GM12875 (cell line): ENCODE measurements around the gene SYNDIG1.

Experiments
- H3K4me3 ChIP-seq: one replicate; pipeline ENCODE4 v1.5.1; 2011; ENCODE audit warnings: low read depth, low read length, control low read depth
- TF ChIP-seq, protein P1 (sequence below): IDR thresholded peaks from 2 replicates; pipeline ENCODE4 v1.5.1; 2011; ENCODE audit warnings: low read depth, mild to moderate bottlenecking, control low read depth, inconsistent platforms, low read length, moderate library complexity, borderline replicate concordance; ENCODE audit not compliant: insufficient read depth

The SYNDIG1 gene

DNA sequence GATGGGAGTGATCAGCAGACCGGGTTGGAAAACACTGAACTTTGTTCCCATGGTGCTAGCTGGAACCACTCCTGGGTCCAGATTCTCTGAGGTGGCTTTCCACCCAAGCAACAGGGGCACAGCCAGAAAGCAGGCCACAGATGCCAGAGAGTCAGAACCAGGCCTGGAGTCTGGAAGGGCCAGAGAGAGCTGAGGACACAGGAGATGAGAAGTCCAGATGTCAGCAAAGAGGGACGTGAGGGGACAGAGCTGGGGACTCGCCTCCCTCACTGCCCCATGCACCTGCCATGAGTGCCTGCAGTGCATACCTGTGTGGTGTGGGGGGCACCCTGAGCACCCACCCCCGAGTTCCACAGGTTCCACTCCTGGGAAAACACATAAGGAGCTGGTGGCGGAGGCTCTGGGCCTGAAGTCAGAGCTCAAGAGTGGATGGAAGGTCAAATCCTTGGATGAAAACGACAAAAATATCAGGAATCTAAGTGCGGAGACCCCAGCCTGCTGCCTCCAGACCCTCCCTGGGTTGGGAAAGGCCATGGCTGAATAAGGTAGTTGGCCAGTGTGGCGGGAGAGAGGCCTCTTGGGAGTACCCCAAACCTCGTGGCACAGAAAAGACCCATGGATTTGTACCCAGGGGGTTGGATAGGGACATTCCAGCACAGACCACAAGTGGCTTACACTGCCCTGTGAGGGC lies 224.2 kb downstream of the SYNDIG1 start:
- TF ChIP-seq, protein P1, sequence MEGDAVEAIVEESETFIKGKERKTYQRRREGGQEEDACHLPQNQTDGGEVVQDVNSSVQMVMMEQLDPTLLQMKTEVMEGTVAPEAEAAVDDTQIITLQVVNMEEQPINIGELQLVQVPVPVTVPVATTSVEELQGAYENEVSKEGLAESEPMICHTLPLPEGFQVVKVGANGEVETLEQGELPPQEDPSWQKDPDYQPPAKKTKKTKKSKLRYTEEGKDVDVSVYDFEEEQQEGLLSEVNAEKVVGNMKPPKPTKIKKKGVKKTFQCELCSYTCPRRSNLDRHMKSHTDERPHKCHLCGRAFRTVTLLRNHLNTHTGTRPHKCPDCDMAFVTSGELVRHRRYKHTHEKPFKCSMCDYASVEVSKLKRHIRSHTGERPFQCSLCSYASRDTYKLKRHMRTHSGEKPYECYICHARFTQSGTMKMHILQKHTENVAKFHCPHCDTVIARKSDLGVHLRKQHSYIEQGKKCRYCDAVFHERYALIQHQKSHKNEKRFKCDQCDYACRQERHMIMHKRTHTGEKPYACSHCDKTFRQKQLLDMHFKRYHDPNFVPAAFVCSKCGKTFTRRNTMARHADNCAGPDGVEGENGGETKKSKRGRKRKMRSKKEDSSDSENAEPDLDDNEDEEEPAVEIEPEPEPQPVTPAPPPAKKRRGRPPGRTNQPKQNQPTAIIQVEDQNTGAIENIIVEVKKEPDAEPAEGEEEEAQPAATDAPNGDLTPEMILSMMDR = no peak
- no peak overlapping the region for H3K4me3 ChIP-seq

DNA sequence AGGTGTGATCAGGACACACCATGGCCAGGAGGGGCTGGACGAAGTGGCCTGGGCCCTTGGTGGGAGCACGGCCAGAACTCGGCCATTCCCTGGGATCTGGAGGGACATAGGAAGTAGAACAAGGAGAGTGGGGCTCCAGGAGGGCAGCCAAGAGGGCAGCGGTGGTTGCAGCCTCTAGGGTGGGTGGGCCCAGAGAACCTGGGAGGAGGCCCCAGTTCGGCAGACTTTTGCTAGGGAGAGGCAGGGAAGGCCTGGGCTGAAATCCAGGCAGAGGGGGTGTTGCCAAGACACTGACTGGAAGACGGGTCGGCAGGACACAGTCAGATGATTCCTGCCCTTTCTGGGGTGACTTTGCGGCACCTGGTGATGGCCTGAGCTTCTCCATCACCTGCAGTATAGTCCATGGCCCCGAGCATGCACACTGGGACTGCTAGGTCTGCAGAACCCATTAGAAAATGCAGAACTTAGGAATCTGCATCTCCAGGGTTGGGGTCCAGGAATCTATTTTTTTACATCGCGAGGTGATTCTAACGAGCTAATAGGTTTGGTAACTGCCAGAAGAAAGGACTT lies 224.8 kb downstream of the SYNDIG1 start:
- TF ChIP-seq, protein P1 = no peak

GRCh38 chr20:24694727-24695528 lies 225.5 kb downstream of the SYNDIG1 start:
- H3K4me3 ChIP-seq = no peak overlapping the region
- TF ChIP-seq, protein P1 = no peak

More for the DNA sequence above, 224.8 kb downstream of the SYNDIG1 start:
- H3K4me3 ChIP-seq = no peak overlapping the region

DNA sequence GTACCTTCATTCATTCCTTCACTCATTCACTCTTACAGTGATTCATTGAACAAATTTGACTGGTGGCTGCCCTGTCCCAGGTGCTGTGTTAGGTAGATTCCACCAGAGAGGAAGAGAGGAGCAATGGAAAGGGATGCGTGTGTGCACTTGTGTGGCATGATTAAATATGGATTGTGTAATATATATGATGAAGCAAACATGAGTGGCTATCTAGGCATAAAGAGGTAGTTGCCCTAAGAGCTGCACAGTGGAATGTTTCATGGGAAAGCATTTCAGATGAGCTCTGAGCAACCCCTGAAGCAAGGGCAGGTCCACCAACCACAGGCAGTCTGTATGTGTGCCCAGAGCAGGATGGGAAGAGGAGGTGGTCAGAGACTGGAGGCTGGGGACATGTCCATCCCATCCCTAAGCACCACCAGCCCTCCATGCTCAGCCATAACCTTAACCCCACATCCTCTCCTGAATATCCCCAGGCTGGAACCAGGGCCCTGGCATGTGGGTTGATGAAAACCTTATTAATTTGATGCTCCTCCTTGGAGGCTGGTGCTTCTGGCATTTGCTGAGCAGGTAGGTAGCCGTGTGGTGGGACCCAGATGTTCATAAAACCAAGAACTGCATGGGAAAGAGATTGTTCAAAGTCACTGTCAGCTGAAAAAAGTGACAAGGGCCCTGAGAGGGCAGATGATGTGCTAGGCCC lies 226.2 kb downstream of the SYNDIG1 start:
- TF ChIP-seq, protein P1 = no peak
- H3K4me3 ChIP-seq = no peak overlapping the region

GRCh38 chr20:24696396-24696795 lies 227.0 kb downstream of the SYNDIG1 start:
- TF ChIP-seq, protein P1 = no peak
- no peak overlapping the region for H3K4me3 ChIP-seq

DNA sequence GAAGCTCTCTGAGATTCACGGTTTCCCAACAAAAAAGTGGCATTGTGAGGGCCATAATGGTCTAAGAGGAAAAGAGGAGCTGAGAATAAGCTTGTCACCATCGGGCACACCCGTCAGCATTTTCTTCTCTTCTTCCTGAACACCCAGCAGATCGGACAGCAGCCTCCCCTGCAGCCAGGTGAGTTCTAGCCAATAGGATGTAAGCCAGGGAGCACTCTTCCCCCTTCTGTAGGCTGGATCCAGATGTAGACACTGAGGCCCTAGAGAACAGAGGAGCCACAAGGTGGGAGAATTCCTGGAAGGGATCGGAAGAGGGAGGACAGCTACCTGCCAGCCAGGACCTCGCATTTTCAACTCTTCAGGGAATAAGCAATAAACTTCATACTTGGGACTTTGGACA lies 228.0 kb downstream of the SYNDIG1 start:
- TF ChIP-seq, protein P1 = no peak
- no peak overlapping the region for H3K4me3 ChIP-seq
